Immature natural killer cell (primary cell): ENCODE data around the gene MMRN1. TPM values are rescaled to one million over a fixed set of nuclear protein-coding genes. Genes with fewer than 3 reads are reported as not detected.

Experiments
- DNase-seq, 3 donors: peaks; one replicate each; pipeline ENCODE4 v3.0.0; 2022; ENCODE audit warnings: mixed read lengths in 1 of 3
- H3K27ac Mint-ChIP-seq, 6 donors: one replicate each; pipeline ENCODE4 v1.8.0; 2020; ENCODE audit warnings: mixed read lengths in 6 of 6, mild to moderate bottlenecking in 5 of 6, inconsistent platforms in 4 of 6, moderate library complexity in 3 of 6
- H3K27me3 Mint-ChIP-seq, 3 donors: one replicate each; pipeline ENCODE4 v1.8.0; 2020 to 2021; ENCODE audit warnings: low read depth in 3 of 3, mild to moderate bottlenecking in 3 of 3, mixed read lengths in 3 of 3, moderate library complexity in 3 of 3, inconsistent platforms in 1 of 3
- H3K36me3 Mint-ChIP-seq, 3 donors: one replicate each; pipeline ENCODE4 v1.8.0; 2020; ENCODE audit warnings: mixed read lengths in 3 of 3, inconsistent platforms in 2 of 3, mild to moderate bottlenecking in 2 of 3
- H3K4me1 Mint-ChIP-seq, 2 donors: one replicate each; pipeline ENCODE4 v1.8.0; 2020; ENCODE audit warnings: inconsistent platforms in 2 of 2, mild to moderate bottlenecking in 2 of 2, mixed read lengths in 2 of 2, moderate library complexity in 1 of 2
- H3K4me3 Mint-ChIP-seq, 5 donors: one replicate each; pipeline ENCODE4 v1.8.0; 2020; ENCODE audit warnings: mild to moderate bottlenecking in 5 of 5, mixed read lengths in 5 of 5, inconsistent platforms in 3 of 5, moderate library complexity in 3 of 5
- H3K9me3 Mint-ChIP-seq, 6 donors: one replicate each; pipeline ENCODE4 v1.8.0; 2020; ENCODE audit warnings: mild to moderate bottlenecking in 6 of 6, mixed read lengths in 6 of 6, inconsistent platforms in 4 of 6, moderate library complexity in 3 of 6
- polyA plus RNA-seq, 3 donors: library from polyadenylated mRNA; unstranded; fragments of 300-500 nt; fragmentation: Illumina TruSeq; gene quantifications; one replicate each; pipeline ENCODE4 v1.2.3, GENCODE V29; 2021

The MMRN1 gene
- polyA plus RNA-seq, 3 donors from 2014 or later, result 2.5 to 3.5 TPM; not detected in 1

GRCh38 chr4:89929425-89930159 is 34.9 kb downstream of the MMRN1 start:
- DNase-seq, result peak; percentile 10 to 37 (median 30)
- Mint-ChIP-seq H3K4me3 (peak overlapping the region; percentile 52 to 56 (median 53)), H3K27ac (peak overlapping the region in 5 of 6 donors; percentile 49 to 90 (median 77)), H3K27me3 (peaks cover 0 to 2% (median 0%) of the 10 kb centered on the region in 3 donors), H3K4me1 (peaks cover 10 to 18% of the 10 kb centered on the region in 2 donors), H3K36me3 (peaks cover 0 to 12% (median 7%) of the 10 kb centered on the region in 3 donors), H3K9me3 (peaks cover 0 to 3% (median 0%) of the 10 kb centered on the region in 6 donors)

GRCh38 chr4:89939546-89939945 is 44.9 kb downstream of the MMRN1 start:
- H3K4me3 Mint-ChIP-seq, result no peak overlapping the region
- no peak for DNase-seq
- H3K27me3 Mint-ChIP-seq, result peaks cover 0 to 4% (median 0%) of the 10 kb centered on the region in 3 donors
- no peaks in the 10 kb centered on the region for H3K4me1 Mint-ChIP-seq
- H3K27ac Mint-ChIP-seq, result no peak overlapping the region
- H3K9me3 Mint-ChIP-seq, result no peaks in the 10 kb centered on the region
- H3K36me3 Mint-ChIP-seq, result no peaks in the 10 kb centered on the region

- DNase-seq, result no peak
- Mint-ChIP-seq H3K4me3 (no peak overlapping the region), H3K4me1 (no peaks in the 10 kb centered on the region), H3K9me3 (no peaks in the 10 kb centered on the region), H3K27ac (no peak overlapping the region), H3K27me3 (peaks cover 0 to 4% (median 0%) of the 10 kb centered on the region in 3 donors), H3K36me3 (no peaks in the 10 kb centered on the region)
Measured at GRCh38 chr4:89939994-89940393, 45.3 kb downstream of the MMRN1 start.

GRCh38 chr4:89942811-89943210 is 48.2 kb downstream of the MMRN1 start:
- H3K27ac Mint-ChIP-seq, result no peak overlapping the region
- H3K4me1 Mint-ChIP-seq, result no peaks in the 10 kb centered on the region
- no peak for DNase-seq
- H3K27me3 Mint-ChIP-seq, result peaks cover 0 to 4% (median 0%) of the 10 kb centered on the region in 3 donors
- no peaks in the 10 kb centered on the region for H3K9me3 Mint-ChIP-seq
- no peaks in the 10 kb centered on the region for H3K36me3 Mint-ChIP-seq
- no peak overlapping the region for H3K4me3 Mint-ChIP-seq

- no peaks in the 10 kb centered on the region for H3K36me3 Mint-ChIP-seq
- H3K27me3 Mint-ChIP-seq, result peaks cover 0 to 5% (median 2%) of the 10 kb centered on the region in 3 donors
- H3K4me1 Mint-ChIP-seq, result no peaks in the 10 kb centered on the region
- no peak overlapping the region for H3K27ac Mint-ChIP-seq
- no peak for DNase-seq
- no peaks in the 10 kb centered on the region for H3K9me3 Mint-ChIP-seq
- H3K4me3 Mint-ChIP-seq, result no peak overlapping the region
Measured at GRCh38 chr4:89949782-89950387, 55.2 kb downstream of the MMRN1 start.

- peaks cover 0 to 5% (median 2%) of the 10 kb centered on the region in 3 donors for H3K27me3 Mint-ChIP-seq
- no peak overlapping the region for H3K27ac Mint-ChIP-seq
- DNase-seq, result no peak
- H3K4me1 Mint-ChIP-seq, result no peaks in the 10 kb centered on the region
- no peaks in the 10 kb centered on the region for H3K36me3 Mint-ChIP-seq
- H3K4me3 Mint-ChIP-seq, result no peak overlapping the region
- no peaks in the 10 kb centered on the region for H3K9me3 Mint-ChIP-seq
Measured at GRCh38 chr4:89952458-89952857, 57.8 kb downstream of the MMRN1 start.

- H3K27ac Mint-ChIP-seq, result no peak overlapping the region
- H3K27me3 Mint-ChIP-seq, result peaks cover 0 to 6% (median 4%) of the 10 kb centered on the region in 3 donors
- H3K4me3 Mint-ChIP-seq, result no peak overlapping the region
- no peaks in the 10 kb centered on the region for H3K36me3 Mint-ChIP-seq
- no peaks in the 10 kb centered on the region for H3K9me3 Mint-ChIP-seq
- DNase-seq, result no peak
- H3K4me1 Mint-ChIP-seq, result no peaks in the 10 kb centered on the region
Measured at GRCh38 chr4:89954906-89955695, 60.4 kb downstream of the MMRN1 start.

- no peaks in the 10 kb centered on the region for H3K9me3 Mint-ChIP-seq
- no peak for DNase-seq
- H3K27me3 Mint-ChIP-seq, result peaks cover 0 to 3% (median 0%) of the 10 kb centered on the region in 3 donors
- H3K4me1 Mint-ChIP-seq, result no peaks in the 10 kb centered on the region
- H3K4me3 Mint-ChIP-seq, result no peak overlapping the region
- H3K27ac Mint-ChIP-seq, result no peak overlapping the region
- no peaks in the 10 kb centered on the region for H3K36me3 Mint-ChIP-seq
Measured at GRCh38 chr4:89957046-89957926, 62.6 kb downstream of the MMRN1 start.

GRCh38 chr4:89981789-89982334 is 87.2 kb downstream of the MMRN1 start:
- Mint-ChIP-seq H3K36me3 (no peaks in the 10 kb centered on the region), H3K27me3 (peaks cover 0 to 1% (median 0%) of the 10 kb centered on the region in 3 donors), H3K4me3 (no peak overlapping the region), H3K27ac (no peak overlapping the region), H3K9me3 (peaks cover 0 to 6% (median 0%) of the 10 kb centered on the region in 6 donors), H3K4me1 (no peaks in the 10 kb centered on the region)
- no peak for DNase-seq

- peaks cover 0 to 3% (median 0%) of the 10 kb centered on the region in 3 donors for H3K36me3 Mint-ChIP-seq
- no peak overlapping the region for H3K27ac Mint-ChIP-seq
- H3K9me3 Mint-ChIP-seq, result peaks cover 0 to 6% (median under 1%) of the 10 kb centered on the region in 6 donors
- no peak overlapping the region for H3K4me3 Mint-ChIP-seq
- no peak for DNase-seq
- no peaks in the 10 kb centered on the region for H3K4me1 Mint-ChIP-seq
- H3K27me3 Mint-ChIP-seq, result no peaks in the 10 kb centered on the region
Measured at GRCh38 chr4:89988268-89988667, 93.6 kb downstream of the MMRN1 start.

- no peak for DNase-seq
- Mint-ChIP-seq H3K36me3 (peaks cover 0 to 3% (median 0%) of the 10 kb centered on the region in 3 donors), H3K9me3 (peaks cover 0 to 9% (median 0%) of the 10 kb centered on the region in 6 donors), H3K27ac (no peak overlapping the region), H3K4me3 (no peak overlapping the region), H3K27me3 (no peaks in the 10 kb centered on the region), H3K4me1 (no peaks in the 10 kb centered on the region)
Measured at GRCh38 chr4:89992744-89993143, 98.1 kb downstream of the MMRN1 start.

GRCh38 chr4:89994176-89994873 is 99.7 kb downstream of the MMRN1 start:
- no peaks in the 10 kb centered on the region for H3K4me1 Mint-ChIP-seq
- H3K4me3 Mint-ChIP-seq, result no peak overlapping the region
- DNase-seq, result no peak
- H3K36me3 Mint-ChIP-seq, result no peaks in the 10 kb centered on the region
- H3K27ac Mint-ChIP-seq, result no peak overlapping the region
- H3K27me3 Mint-ChIP-seq, result no peaks in the 10 kb centered on the region
- H3K9me3 Mint-ChIP-seq, result peaks cover 0 to 4% (median 0%) of the 10 kb centered on the region in 6 donors
